IMR-90 (cell line): ENCODE results near the gene TBX4. TPM values are rescaled to one million over a fixed set of nuclear protein-coding genes. Genes with fewer than 3 reads are reported as not detected.

Source experiments
- ATAC-seq: fragments of 200-7000 bp; cut with Tn5 transposase; 2 replicates; pipeline ENCODE4 v1.9.1; 2020; ENCODE audit warnings: low read depth, mild to moderate bottlenecking, moderate library complexity
- BruUV-seq: library from RNA; stranded (reverse); fragments of 400-500 nt; replicated peaks from 2 replicates; lab custom pipeline; 2021; lab: Mats Ljungman, UMichigan
- CTCF ChIA-PET: fragments of 300-600 bp; formaldehyde crosslinking; extraction: SDS; loops from one replicate; lab custom pipeline; 2021; ENCODE audit warnings: antibody characterized with exemption; lab: Yijun Ruan, JAX
- POLR2A ChIA-PET: fragments of 300-600 bp; sonication (Branson Sonifier 250); formaldehyde crosslinking; loops from one replicate; lab custom pipeline; 2022; ENCODE audit warnings: antibody characterized with exemption; ENCODE audit not compliant: unreplicated experiment; lab: Charles Lee
- DNase-seq: peaks from one replicate; pipeline ENCODE4 v3.0.0; 2013
- H2AFZ ChIP-seq: replicated peaks from 2 replicates; pipeline ENCODE3; 2013; ENCODE audit warnings: low read length, mild to moderate bottlenecking; ENCODE audit not compliant: poor library complexity
- H2AK5ac ChIP-seq: 2 replicates; pipeline ENCODE4 v1.6.1; 2013; ENCODE audit warnings: low read depth, low read length, inconsistent platforms
- H2AK9ac ChIP-seq: replicated peaks from 2 replicates; pipeline ENCODE3; 2013; ENCODE audit warnings: mild to moderate bottlenecking, low read depth, low read length, moderate library complexity; ENCODE audit not compliant: poor library complexity
- H2BK120ac ChIP-seq: 2 replicates; pipeline ENCODE4 v1.6.1; 2013; ENCODE audit warnings: low read depth, low read length, inconsistent platforms
- H2BK15ac ChIP-seq: 3 replicates; pipeline ENCODE4 v1.6.1; 2013; ENCODE audit warnings: low read depth, low read length, inconsistent platforms
- H2BK20ac ChIP-seq: 2 replicates; pipeline ENCODE4 v1.6.1; 2013; ENCODE audit warnings: low read depth, mild to moderate bottlenecking, inconsistent platforms, low read length, moderate library complexity
- H2BK5ac ChIP-seq: 2 replicates; pipeline ENCODE4 v1.6.1; 2013; ENCODE audit warnings: mild to moderate bottlenecking, low read depth, low read length, inconsistent platforms; ENCODE audit not compliant: poor library complexity, severe bottlenecking
- H3K14ac ChIP-seq: replicated peaks from 2 replicates; pipeline ENCODE4 v1.6.1; 2013; ENCODE audit warnings: low read depth, low read length, inconsistent platforms
- H3K18ac ChIP-seq: 2 replicates; pipeline ENCODE4 v1.6.1; 2013; ENCODE audit warnings: low read depth, low read length, control low read depth
- H3K23ac ChIP-seq: 2 replicates; pipeline ENCODE4 v1.6.1; 2013; ENCODE audit warnings: low read depth, low read length, inconsistent platforms
- H3K27ac ChIP-seq: 2 replicates; pipeline ENCODE4 v1.5.1; 2013; ENCODE audit warnings: mild to moderate bottlenecking, control low read depth, low read length; ENCODE audit not compliant: insufficient read depth
- H3K27me3 ChIP-seq: 2 replicates; pipeline ENCODE4 v1.6.1; 2013; ENCODE audit warnings: low read length; ENCODE audit not compliant: control insufficient read depth, insufficient read depth
- H3K36me3 ChIP-seq: 2 replicates; pipeline ENCODE4 v1.6.1; 2013; ENCODE audit warnings: low read length, mixed read lengths; ENCODE audit not compliant: control insufficient read depth, insufficient read depth
- H3K4ac ChIP-seq: 2 replicates; pipeline ENCODE4 v1.6.1; 2013; ENCODE audit warnings: low read depth, low read length, inconsistent platforms
- H3K4me1 ChIP-seq: 2 replicates; pipeline ENCODE4 v1.6.1; 2013; ENCODE audit warnings: low read length, mixed read lengths; ENCODE audit not compliant: control insufficient read depth, insufficient read depth
- H3K4me2 ChIP-seq: 2 replicates; pipeline ENCODE4 v1.6.1; 2013; ENCODE audit warnings: low read depth, mild to moderate bottlenecking, control low read depth, low read length, moderate library complexity
- H3K4me3 ChIP-seq: 2 replicates; pipeline ENCODE4 v1.5.1; 2013; ENCODE audit warnings: low read depth, mild to moderate bottlenecking, control low read depth, low read length, moderate library complexity; ENCODE audit not compliant: insufficient read depth
- H3K56ac ChIP-seq: 2 replicates; pipeline ENCODE4 v1.6.1; 2013; ENCODE audit warnings: low read length, inconsistent platforms; ENCODE audit not compliant: insufficient read depth; ENCODE audit errors: extremely low read depth
- H3K79me1 ChIP-seq, 2 experiments: 2 replicates each; pipeline ENCODE4 v1.6.1; 2013; ENCODE audit warnings: low read length in 2 of 2, inconsistent platforms in 1 of 2, low read depth in 1 of 2
- H3K9ac ChIP-seq: 2 replicates; pipeline ENCODE4 v1.6.1; 2013; ENCODE audit warnings: low read depth, low read length, control low read depth
- H3K9me1 ChIP-seq: 2 replicates; pipeline ENCODE4 v1.6.1; 2013; ENCODE audit warnings: low read length, inconsistent platforms; ENCODE audit not compliant: insufficient read depth
- H3K9me3 ChIP-seq: 2 replicates; pipeline ENCODE4 v1.6.1; 2013; ENCODE audit warnings: low read length; ENCODE audit not compliant: control insufficient read depth, insufficient read depth
- H4K20me1 ChIP-seq: 2 replicates; pipeline ENCODE4 v1.6.1; 2013; ENCODE audit warnings: low read length, inconsistent platforms; ENCODE audit not compliant: insufficient read depth
- H4K5ac ChIP-seq: 2 replicates; pipeline ENCODE4 v1.6.1; 2013; ENCODE audit warnings: mild to moderate bottlenecking, low read depth, low read length, control low read depth
- H4K8ac ChIP-seq, 2 experiments: 2 replicates each; pipeline ENCODE4 v1.6.1; 2013; ENCODE audit warnings: low read depth in 2 of 2, low read length in 2 of 2, control low read depth in 1 of 2, inconsistent platforms in 1 of 2
- H4K91ac ChIP-seq: 2 replicates; pipeline ENCODE4 v1.6.1; 2013; ENCODE audit warnings: low read depth, low read length, inconsistent platforms; ENCODE audit not compliant: insufficient read depth
- BHLHE40 ChIP-seq: fragments of 150-350 bp; IDR thresholded peaks from 2 replicates; pipeline ENCODE4 v1.6.1; 2016; ENCODE audit warnings: mild to moderate bottlenecking, low read depth, low read length
- CHD1 ChIP-seq: IDR thresholded peaks from 2 replicates; pipeline ENCODE4 v1.6.1; 2012; ENCODE audit warnings: low read depth, low read length, improper control_type of control experiment
- FOS ChIP-seq: fragments of 150-350 bp; IDR thresholded peaks from 2 replicates; pipeline ENCODE4 v1.6.1; 2016; ENCODE audit warnings: low read depth, low read length
- MXI1 ChIP-seq: IDR thresholded peaks from 2 replicates; pipeline ENCODE4 v1.6.1; 2012; ENCODE audit warnings: low read depth, mild to moderate bottlenecking, low read length, moderate library complexity, borderline replicate concordance
- NFE2L2 ChIP-seq: fragments of 150-350 bp; IDR thresholded peaks from 2 replicates; pipeline ENCODE4 v1.6.1; 2016; ENCODE audit warnings: low read depth, mild to moderate bottlenecking, low read length
- RAD21 ChIP-seq: IDR thresholded peaks from 2 replicates; pipeline ENCODE4 v1.6.1; 2012; ENCODE audit warnings: low read length, improper control_type of control experiment
- RFX5 ChIP-seq: IDR thresholded peaks from 2 replicates; pipeline ENCODE4 v1.8.0; 2012; ENCODE audit warnings: low read depth, mild to moderate bottlenecking, low read length, moderate library complexity
- SMC3 ChIP-seq: fragments of 150-350 bp; IDR thresholded peaks from 2 replicates; pipeline ENCODE4 v1.6.1; 2016; ENCODE audit warnings: low read depth, mild to moderate bottlenecking, antibody characterized with exemption, low read length, moderate library complexity
- USF2 ChIP-seq: fragments of 150-350 bp; IDR thresholded peaks from 2 replicates; pipeline ENCODE4 v1.6.1; 2017; ENCODE audit warnings: mild to moderate bottlenecking, antibody characterized with exemption, low read length, low read depth
- WGBS, 2 experiments: methylation state at CpG; one replicate each; pipeline versions ENCODE4 v1.1.5 to v1.1.7; 2013; ENCODE audit warnings: missing lambda C conversion rate in 2 of 2; ENCODE audit not compliant: insufficient read length in 1 of 2; ENCODE audit errors: extremely low coverage in 2 of 2; 5-methylcytosine and 5-hydroxymethylcytosine counted together
- dilution Hi-C: fragments of 300-500 bp; cut with HindIII; formaldehyde crosslinking; loops from one replicate; pipeline ENCODE4 v1.14.3; 2018; ENCODE audit warnings: low sequenced_read_pairs; ENCODE audit not compliant: unreplicated experiment
- in situ Hi-C: fragments of 300-500 bp; cut with MboI; formaldehyde crosslinking; loops from 3 replicates; pipeline ENCODE4 v1.14.3; 2019; ENCODE audit warnings: low sequenced_read_pairs, inconsistent platforms, mixed read lengths
- intact Hi-C: fragments of 100-400 bp; cut with micrococcal nuclease; formaldehyde crosslinking; loops from 2 replicates; pipeline ENCODE4 v1.10.0; 2022
- polyA plus RNA-seq, 3 experiments: library from polyadenylated mRNA; depleted of rRNA; stranded (reverse); fragments of >200 nt; gene quantifications; 2 replicates each; pipeline ENCODE4 v1.2.3, GENCODE V29; 2012; ENCODE audit warnings: low replicate concordance in 1 of 3
- total RNA-seq: library from RNA; depleted of rRNA; stranded (reverse); fragments of >200 nt; gene quantifications from 2 replicates; pipeline ENCODE4 v1.2.3, GENCODE V29; 2012
- TF ChIP-seq, protein P1 (sequence below): fragments of 150-350 bp; IDR thresholded peaks from 2 replicates; pipeline ENCODE4 v1.6.1; 2016; ENCODE audit warnings: low read depth, mild to moderate bottlenecking, low read length, moderate library complexity, borderline replicate concordance

The TBX4 gene
- total and polyA plus RNA-seq, 2 of the 4 experiments (the other 2 are of a cell fraction) = 0.05 TPM; not detected in 1

DNA sequence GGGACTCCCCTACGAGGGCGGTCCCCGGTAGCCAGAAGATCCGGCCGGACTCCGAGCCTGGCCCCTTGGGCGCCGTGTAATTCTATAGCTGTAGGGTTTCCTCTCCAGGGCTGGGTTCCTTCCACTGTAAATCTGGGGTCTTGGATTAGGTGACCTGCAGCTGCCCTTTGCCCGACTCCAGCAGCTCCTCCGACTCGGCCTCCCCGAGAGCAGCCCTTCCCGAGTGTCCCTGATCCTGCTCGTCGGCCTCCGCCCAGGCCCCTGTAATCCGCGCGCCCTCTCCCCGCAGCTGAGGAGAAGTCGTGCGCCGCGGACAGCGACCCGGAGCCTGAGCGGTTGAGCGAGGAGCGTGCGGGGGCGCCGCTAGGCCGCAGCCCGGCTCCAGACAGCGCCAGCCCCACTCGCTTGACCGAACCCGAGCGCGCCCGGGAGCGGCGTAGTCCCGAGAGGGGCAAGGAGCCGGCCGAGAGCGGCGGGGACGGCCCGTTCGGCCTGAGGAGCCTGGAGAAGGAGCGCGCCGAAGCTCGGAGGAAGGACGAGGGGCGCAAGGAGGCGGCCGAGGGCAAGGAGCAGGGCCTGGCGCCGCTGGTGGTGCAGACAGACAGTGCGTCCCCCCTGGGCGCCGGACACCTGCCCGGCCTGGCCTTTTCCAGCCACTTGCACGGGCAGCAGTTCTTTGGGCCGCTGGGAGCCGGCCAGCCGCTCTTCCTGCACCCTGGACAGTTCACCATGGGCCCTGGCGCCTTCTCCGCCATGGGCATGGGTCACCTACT, 47.1 kb upstream of the TBX4 start:
- H4K20me1 ChIP-seq = peaks cover 70% of the 10 kb centered on the region
- dilution Hi-C loops (no loop called here), in situ Hi-C loops (loop anchor here (5.0 kb wide), 1 partner anchor 683 kb away; no protein-coding TSS in a partner anchor), intact Hi-C loops (no loop called here)
- peak overlapping the region; percentile 98 for H3K14ac ChIP-seq
- H3K79me1 ChIP-seq = peaks cover 0 to 4% of the 10 kb centered on the region in 2 experiments; a peak in 2 of 4 replicates
- H2AFZ ChIP-seq = peak overlapping the region; percentile 54
- DNase-seq = peak; percentile 41
- H3K4me1 ChIP-seq = peaks cover 30% of the 10 kb centered on the region
- no peak for ATAC-seq
- peak overlapping the region; percentile 26 for H4K5ac ChIP-seq
- no TSS peak for BruUV-seq
- peak overlapping the region; percentile 100 for H3K9ac ChIP-seq
- TF ChIP-seq RFX5 (no peak), USF2 (no peak), BHLHE40 (no peak), NFE2L2 (no peak), FOS (no peak), MXI1 (no peak), SMC3 (no peak), RAD21 (no peak), CHD1 (no peak)
- TF ChIP-seq, protein P1, sequence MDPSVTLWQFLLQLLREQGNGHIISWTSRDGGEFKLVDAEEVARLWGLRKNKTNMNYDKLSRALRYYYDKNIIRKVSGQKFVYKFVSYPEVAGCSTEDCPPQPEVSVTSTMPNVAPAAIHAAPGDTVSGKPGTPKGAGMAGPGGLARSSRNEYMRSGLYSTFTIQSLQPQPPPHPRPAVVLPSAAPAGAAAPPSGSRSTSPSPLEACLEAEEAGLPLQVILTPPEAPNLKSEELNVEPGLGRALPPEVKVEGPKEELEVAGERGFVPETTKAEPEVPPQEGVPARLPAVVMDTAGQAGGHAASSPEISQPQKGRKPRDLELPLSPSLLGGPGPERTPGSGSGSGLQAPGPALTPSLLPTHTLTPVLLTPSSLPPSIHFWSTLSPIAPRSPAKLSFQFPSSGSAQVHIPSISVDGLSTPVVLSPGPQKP = no peak
- peak overlapping the region; percentile 100 for H3K27ac ChIP-seq
- peak overlapping the region; percentile 98 for H3K4me3 ChIP-seq
- peak overlapping the region; percentile 69 for H2BK120ac ChIP-seq
- H3K18ac ChIP-seq = peak overlapping the region; percentile 30; the same call in 1 of the 2 replicates
- peaks cover 80% of the 10 kb centered on the region for H3K36me3 ChIP-seq
- H4K8ac ChIP-seq = peak overlapping the region; percentile 59 to 81; a peak in 3 of 4 replicates
- ChIA-PET CTCF (no interaction called here), POLR2A (interaction anchor here (0.5 kb wide), 1 partner anchor 203 kb away, joined by 7 read pairs; no protein-coding TSS in a partner anchor)
- no peaks in the 10 kb centered on the region for H3K9me3 ChIP-seq
- H3K56ac ChIP-seq = peak overlapping the region; percentile 87
- H3K4ac ChIP-seq = peak overlapping the region; percentile 91
- peak overlapping the region; percentile 92 for H3K23ac ChIP-seq
- H2BK15ac ChIP-seq = no peak overlapping the region
- peak overlapping the region; percentile 83 for H3K4me2 ChIP-seq
- H2BK20ac ChIP-seq = no peak overlapping the region
- peak overlapping the region; percentile 85 for H4K91ac ChIP-seq
- no peaks in the 10 kb centered on the region for H3K27me3 ChIP-seq
- H3K9me1 ChIP-seq = no peaks in the 10 kb centered on the region
- 0% methylated on average over 43 of the region's 71 CpGs; no CpG with 5 or more reads in 1 of the 2 experiments for WGBS, 2 experiments
- peak overlapping the region; percentile 93 for H2AK9ac ChIP-seq
- H2BK5ac ChIP-seq = peak overlapping the region; percentile 91
- peak overlapping the region; percentile 68 for H2AK5ac ChIP-seq
